Stimulated activated CD8-positive, alpha-beta memory T cell treated with anti-CD3 and anti-CD28 coated beads, Interleukin-15, amount 100 ng/mL, for 1 hour (primary cell): ENCODE measurements around the gene WDR64.

Experiments
- DNase-seq: peaks from one replicate; pipeline ENCODE4 v3.0.0-alpha.2; 2020; ENCODE audit warnings: low read depth

Gene WDR64

GRCh38 chr1:241839369-241839979 lies 187.4 kb downstream of the WDR64 start:
- DNase-seq = no peak

GRCh38 chr1:241840164-241840563 lies 188.1 kb downstream of the WDR64 start:
- DNase-seq = no peak

- DNase-seq = no peak
Measured at GRCh38 chr1:241841691-241842090, 189.6 kb downstream of the WDR64 start.

- DNase-seq = no peak
Measured at GRCh38 chr1:241842565-241842964, 190.5 kb downstream of the WDR64 start.

GRCh38 chr1:241844593-241844992 lies 192.5 kb downstream of the WDR64 start:
- DNase-seq = no peak

- no peak for DNase-seq
Measured at GRCh38 chr1:241846375-241846774, 194.3 kb downstream of the WDR64 start.

GRCh38 chr1:241846862-241847539 lies 194.9 kb downstream of the WDR64 start:
- DNase-seq = no peak

- no peak for DNase-seq
Measured at GRCh38 chr1:241847540-241847795, 195.4 kb downstream of the WDR64 start.

- DNase-seq = peak; percentile 71
Measured at GRCh38 chr1:241847796-241848685, 196.0 kb downstream of the WDR64 start, which contains the start of gene EXO1. TSS of gene EXO1 (plus strand) at chr1:241848204. CDS start at chr1:241850426, 2,222 bp downstream.

- DNase-seq = no peak
Measured at GRCh38 chr1:241848686-241849344, 196.7 kb downstream of the WDR64 start.

GRCh38 chr1:241849345-241849695 lies 197.2 kb downstream of the WDR64 start:
- DNase-seq = no peak
